Smooth muscle cell (in vitro differentiated cells): Measurements from ENCODE around the gene SPAG16. TPM values are rescaled to one million over a fixed set of nuclear protein-coding genes. Genes with fewer than 3 reads are reported as not detected.
A peak's percentile ranks its signal among the peaks of the same experiment; 100 is the strongest.

ENCODE experiments used
- DNase-seq: peaks from one replicate; lab custom pipeline; 2025; ENCODE audit not compliant: unreplicated experiment; lab: John Stamatoyannopoulos, UW
- H2AFZ ChIP-seq: fragments of 200-600 bp; sonication (generic); 2 replicates; pipeline ENCODE4 v1.6.0; 2016; ENCODE audit warnings: antibody characterized with exemption, low read depth, mild to moderate bottlenecking
- H3F3A ChIP-seq: fragments of 200-600 bp; sonication (generic); 2 replicates; pipeline ENCODE4 v1.6.0; 2017; ENCODE audit warnings: antibody characterized with exemption, low read depth
- H3K27ac ChIP-seq: fragments of 200-600 bp; sonication (generic); 2 replicates; pipeline ENCODE4 v1.5.1; 2016; ENCODE audit warnings: low read depth, mild to moderate bottlenecking
- H3K27me3 ChIP-seq: fragments of 200-600 bp; sonication (generic); 2 replicates; pipeline ENCODE4 v1.6.1; 2016; ENCODE audit warnings: low read depth, mild to moderate bottlenecking
- H3K36me3 ChIP-seq: fragments of 200-600 bp; sonication (generic); 2 replicates; pipeline ENCODE4 v1.5.1; 2016; ENCODE audit warnings: low read depth
- H3K4me1 ChIP-seq: fragments of 200-600 bp; sonication (generic); 2 replicates; pipeline ENCODE4 v1.5.1; 2016; ENCODE audit warnings: low read depth
- H3K4me2 ChIP-seq: fragments of 200-600 bp; sonication (generic); 2 replicates; pipeline ENCODE4 v1.6.0; 2016; ENCODE audit warnings: mild to moderate bottlenecking
- H3K4me3 ChIP-seq: fragments of 200-600 bp; sonication (generic); 2 replicates; pipeline ENCODE4 v1.5.1; 2016; ENCODE audit warnings: mild to moderate bottlenecking
- H3K79me2 ChIP-seq: fragments of 200-600 bp; sonication (generic); 2 replicates; pipeline ENCODE4 v1.6.0; 2016; ENCODE audit warnings: low read depth, mild to moderate bottlenecking
- H3K9ac ChIP-seq: fragments of 200-600 bp; sonication (generic); 2 replicates; pipeline ENCODE4 v1.6.0; 2016; ENCODE audit warnings: low read depth
- H3K9me3 ChIP-seq: fragments of 200-600 bp; sonication (generic); replicated peaks from 2 replicates; pipeline ENCODE4 v1.5.1; 2016; ENCODE audit warnings: low read depth
- H4K20me1 ChIP-seq: fragments of 200-600 bp; sonication (generic); 2 replicates; pipeline ENCODE4 v1.6.0; 2016; ENCODE audit warnings: low read depth
- WGBS: methylation state at CpG from one replicate; pipeline ENCODE4 v1.1.7; 2016; ENCODE audit warnings: low lambda C conversion rate; 5-methylcytosine and 5-hydroxymethylcytosine counted together
- polyA plus RNA-seq: library from polyadenylated mRNA; unstranded; fragments of >200 nt; fragmentation: Nextera tagmentation; extraction: Ambion mirVana; gene quantifications from 2 replicates; pipeline ENCODE4 v1.2.1, GENCODE V29; 2016
- total RNA-seq: library from RNA; depleted of rRNA; stranded (reverse); fragments of >200 nt; gene quantifications from 2 replicates; pipeline ENCODE4 v1.2.3, GENCODE V29; 2014
- TF ChIP-seq, protein P1 (sequence below): fragments of 200-600 bp; sonication (generic); IDR thresholded peaks from 2 replicates; pipeline ENCODE4 v1.5.1; 2017; ENCODE audit warnings: borderline replicate concordance, mild to moderate bottlenecking, antibody characterized with exemption; ENCODE audit not compliant: insufficient read depth, poor library complexity, severe bottlenecking

Gene SPAG16
- total and polyA plus RNA-seq, 2 experiments from 2014 or later = 32.1 to 40.6 TPM

- Histone ChIP-seq H3F3A (no peaks in the 10 kb centered on the region), H3K4me3 (no peak overlapping the region), H3K36me3 (no peaks in the 10 kb centered on the region), H3K27me3 (no peaks in the 10 kb centered on the region), H4K20me1 (no peaks in the 10 kb centered on the region), H3K4me2 (no peak overlapping the region), H3K27ac (no peak overlapping the region), H3K9me3 (no peaks in the 10 kb centered on the region), H2AFZ (no peak overlapping the region), H3K4me1 (no peaks in the 10 kb centered on the region), H3K79me2 (no peaks in the 10 kb centered on the region), H3K9ac (no peak overlapping the region)
- DNase-seq = no peak
- TF ChIP-seq, protein P1, sequence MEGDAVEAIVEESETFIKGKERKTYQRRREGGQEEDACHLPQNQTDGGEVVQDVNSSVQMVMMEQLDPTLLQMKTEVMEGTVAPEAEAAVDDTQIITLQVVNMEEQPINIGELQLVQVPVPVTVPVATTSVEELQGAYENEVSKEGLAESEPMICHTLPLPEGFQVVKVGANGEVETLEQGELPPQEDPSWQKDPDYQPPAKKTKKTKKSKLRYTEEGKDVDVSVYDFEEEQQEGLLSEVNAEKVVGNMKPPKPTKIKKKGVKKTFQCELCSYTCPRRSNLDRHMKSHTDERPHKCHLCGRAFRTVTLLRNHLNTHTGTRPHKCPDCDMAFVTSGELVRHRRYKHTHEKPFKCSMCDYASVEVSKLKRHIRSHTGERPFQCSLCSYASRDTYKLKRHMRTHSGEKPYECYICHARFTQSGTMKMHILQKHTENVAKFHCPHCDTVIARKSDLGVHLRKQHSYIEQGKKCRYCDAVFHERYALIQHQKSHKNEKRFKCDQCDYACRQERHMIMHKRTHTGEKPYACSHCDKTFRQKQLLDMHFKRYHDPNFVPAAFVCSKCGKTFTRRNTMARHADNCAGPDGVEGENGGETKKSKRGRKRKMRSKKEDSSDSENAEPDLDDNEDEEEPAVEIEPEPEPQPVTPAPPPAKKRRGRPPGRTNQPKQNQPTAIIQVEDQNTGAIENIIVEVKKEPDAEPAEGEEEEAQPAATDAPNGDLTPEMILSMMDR = no peak
- WGBS = 89% methylated on average over 2 of the region's 2 CpGs
Observed at GRCh38 chr2:214184461-214184860, 900.2 kb downstream of the SPAG16 start.

DNA sequence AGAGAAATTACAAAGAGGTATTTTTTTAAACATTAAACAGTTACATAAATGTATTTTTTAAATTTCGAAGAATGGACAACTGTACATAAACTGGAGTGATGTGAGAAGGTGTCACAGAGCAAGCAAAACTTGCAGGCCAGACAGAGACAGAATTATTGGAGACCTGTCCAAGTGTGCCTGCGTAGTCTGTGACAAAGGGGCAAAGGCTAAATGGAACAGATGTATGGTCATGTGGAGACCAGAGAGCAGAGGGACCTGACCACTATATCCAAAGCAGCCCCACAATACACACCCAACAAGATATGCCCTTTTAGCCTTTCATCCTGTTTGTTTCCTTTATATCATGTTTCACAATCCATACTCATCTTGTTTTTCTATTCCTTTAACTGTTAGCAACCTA is 901.3 kb downstream of the SPAG16 start:
- H3K9ac ChIP-seq = no peak overlapping the region
- H2AFZ ChIP-seq = no peak overlapping the region
- H3K27ac ChIP-seq = no peak overlapping the region
- no peaks in the 10 kb centered on the region for H3F3A ChIP-seq
- H3K4me2 ChIP-seq = no peak overlapping the region
- no peak overlapping the region for H3K4me3 ChIP-seq
- H3K4me1 ChIP-seq = no peaks in the 10 kb centered on the region
- H4K20me1 ChIP-seq = no peaks in the 10 kb centered on the region
- no peaks in the 10 kb centered on the region for H3K36me3 ChIP-seq
- 83% methylated on average over 2 of the region's 2 CpGs for WGBS
- H3K9me3 ChIP-seq = no peaks in the 10 kb centered on the region
- DNase-seq = no peak
- TF ChIP-seq, protein P1 = no peak
- no peaks in the 10 kb centered on the region for H3K79me2 ChIP-seq
- H3K27me3 ChIP-seq = no peaks in the 10 kb centered on the region

- H3K27me3 ChIP-seq = no peaks in the 10 kb centered on the region
- no peaks in the 10 kb centered on the region for H3K9me3 ChIP-seq
- WGBS = 85% methylated on average over 3 of the region's 3 CpGs
- H3K79me2 ChIP-seq = no peaks in the 10 kb centered on the region
- no peak overlapping the region for H3K4me3 ChIP-seq
- H3K9ac ChIP-seq = no peak overlapping the region
- H3K4me2 ChIP-seq = no peak overlapping the region
- no peaks in the 10 kb centered on the region for H3F3A ChIP-seq
- TF ChIP-seq, protein P1 = no peak
- no peaks in the 10 kb centered on the region for H3K4me1 ChIP-seq
- H2AFZ ChIP-seq = no peak overlapping the region
- no peaks in the 10 kb centered on the region for H3K36me3 ChIP-seq
- H4K20me1 ChIP-seq = no peaks in the 10 kb centered on the region
- DNase-seq = no peak
- H3K27ac ChIP-seq = no peak overlapping the region
Observed at GRCh38 chr2:214192711-214193110, 908.4 kb downstream of the SPAG16 start.

DNA sequence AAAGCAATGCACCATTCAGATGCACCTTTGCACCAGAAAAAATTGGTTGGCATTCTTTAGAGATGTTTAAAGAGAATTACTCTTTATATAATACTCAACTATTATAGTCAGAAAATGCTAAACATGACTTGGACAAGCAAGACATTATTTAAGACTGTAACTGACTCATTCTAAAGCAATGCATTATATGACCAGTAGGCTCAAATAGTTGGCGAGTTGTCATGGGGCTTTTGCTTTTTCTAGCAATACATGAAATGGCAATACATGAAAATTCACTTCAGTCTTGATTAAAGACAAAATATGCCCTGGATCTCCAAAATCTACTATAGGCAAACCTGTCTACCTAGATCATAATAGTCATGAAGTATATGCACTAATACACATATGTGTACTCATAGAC is 909.7 kb downstream of the SPAG16 start:
- TF ChIP-seq, protein P1 = peak; percentile 17
- Histone ChIP-seq H3K36me3 (no peaks in the 10 kb centered on the region), H3K27ac (peak overlapping the region; percentile 54), H3K4me3 (no peak overlapping the region), H3K79me2 (no peaks in the 10 kb centered on the region), H2AFZ (no peak overlapping the region), H3K27me3 (no peaks in the 10 kb centered on the region), H3K4me2 (peak overlapping the region; percentile 51), H3K9me3 (no peaks in the 10 kb centered on the region), H4K20me1 (no peaks in the 10 kb centered on the region), H3F3A (no peaks in the 10 kb centered on the region), H3K9ac (no peak overlapping the region), H3K4me1 (no peaks in the 10 kb centered on the region)
- 26% methylated on average over 1 of the region's 1 CpG for WGBS
- no peak for DNase-seq
